Measurements from ENCODE around the gene AOAH.

AOAH gene

DNA sequence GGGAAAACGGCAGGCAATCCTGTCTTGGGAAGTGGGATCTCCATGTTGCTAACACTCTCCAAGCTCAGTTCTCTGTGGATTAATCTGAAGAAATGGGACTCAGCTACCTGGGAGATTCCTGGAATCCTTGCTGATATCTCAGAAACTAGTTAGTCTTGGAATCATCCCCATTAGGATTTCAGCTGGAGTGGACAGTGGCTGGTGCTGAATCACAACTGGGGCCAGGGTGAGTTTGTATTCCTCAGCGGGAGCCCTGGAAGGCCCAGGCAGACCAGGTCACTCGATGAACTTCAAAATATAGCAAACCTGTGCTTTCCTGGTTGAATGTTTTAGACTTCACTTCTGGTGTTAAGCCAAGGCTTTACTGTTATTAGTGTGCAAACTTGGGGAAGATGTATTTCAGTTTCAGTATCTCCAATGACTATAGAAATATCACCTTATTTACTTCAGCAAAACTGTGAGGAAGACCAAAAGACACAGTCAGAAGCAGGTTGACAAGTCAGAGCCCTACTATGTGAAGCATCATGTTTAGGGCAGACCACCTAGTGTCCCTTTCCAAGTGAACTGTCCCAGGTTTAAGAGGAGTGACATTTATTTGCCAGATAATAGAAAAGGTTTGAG, 126.1 kb downstream of the AOAH start:
- no peak for DNase-seq

GRCh38 chr7:36597090-36597773, 127.1 kb downstream of the AOAH start:
- no peak for DNase-seq

DNA sequence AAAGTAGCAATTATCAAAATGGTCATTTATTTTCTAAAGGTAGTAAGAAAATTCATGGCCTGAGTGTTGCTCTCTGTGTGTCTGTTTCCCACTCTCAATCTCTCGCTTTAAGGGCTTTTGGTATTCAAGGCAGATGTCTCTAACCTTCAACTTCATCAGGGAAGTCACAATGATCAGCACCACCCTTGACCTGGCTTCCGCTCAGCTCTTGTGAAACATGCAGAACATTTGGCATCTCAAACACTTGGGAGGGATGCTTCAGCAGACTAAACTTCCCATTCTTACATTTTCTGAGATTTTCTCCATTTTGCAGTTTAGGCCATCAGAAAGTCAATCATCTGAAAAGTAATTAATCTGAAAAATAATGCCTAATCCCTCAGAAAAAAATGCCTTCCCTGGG, 129.8 kb downstream of the AOAH start:
- no peak for DNase-seq

- DNase-seq, result no peak
These were observed 132.7 kb downstream of the AOAH start for GRCh38 chr7:36591636-36592035.

DNA sequence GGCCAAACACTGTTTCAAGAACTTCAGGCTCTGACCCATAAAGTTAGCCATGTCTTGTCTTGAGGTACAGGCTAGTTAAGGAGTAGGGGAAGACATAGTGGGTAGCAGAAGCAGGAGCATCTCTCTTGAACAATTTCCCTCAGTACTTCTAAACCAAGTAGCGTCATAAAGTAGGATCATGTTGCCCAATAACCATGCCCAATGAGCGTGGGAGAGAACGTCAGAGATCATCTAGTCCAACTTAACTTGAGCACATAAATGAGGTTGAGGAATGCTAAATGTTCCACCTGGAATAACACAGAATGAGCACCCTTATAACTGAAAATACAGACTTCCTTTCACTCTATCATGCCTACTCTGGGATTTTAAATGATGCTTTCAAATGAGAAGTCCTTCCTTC, 134.9 kb downstream of the AOAH start:
- DNase-seq, result no peak

DNA sequence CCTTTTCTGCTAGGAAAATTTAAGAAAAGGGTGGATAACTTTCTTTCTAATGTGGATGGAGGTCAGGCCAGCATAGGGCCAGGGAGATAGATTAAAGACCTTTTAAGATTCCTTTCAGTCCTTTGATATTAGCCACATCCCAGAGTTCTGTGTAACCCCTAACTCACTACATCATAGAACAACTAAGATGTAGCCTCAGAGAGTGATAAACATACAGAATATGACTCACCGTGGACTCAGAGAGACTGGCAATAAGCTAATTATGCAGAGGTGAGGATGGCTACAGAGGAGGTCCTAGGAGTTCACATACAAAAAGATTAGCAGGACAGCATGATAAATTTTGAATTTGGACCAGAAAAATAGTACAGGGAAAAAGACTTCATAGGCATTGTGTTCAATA, 141.0 kb downstream of the AOAH start:
- no peak for DNase-seq

GRCh38 chr7:36575832-36576231, 148.5 kb downstream of the AOAH start:
- DNase-seq, result no peak

GRCh38 chr7:36573066-36573465, 151.2 kb downstream of the AOAH start:
- DNase-seq, result no peak

DNA sequence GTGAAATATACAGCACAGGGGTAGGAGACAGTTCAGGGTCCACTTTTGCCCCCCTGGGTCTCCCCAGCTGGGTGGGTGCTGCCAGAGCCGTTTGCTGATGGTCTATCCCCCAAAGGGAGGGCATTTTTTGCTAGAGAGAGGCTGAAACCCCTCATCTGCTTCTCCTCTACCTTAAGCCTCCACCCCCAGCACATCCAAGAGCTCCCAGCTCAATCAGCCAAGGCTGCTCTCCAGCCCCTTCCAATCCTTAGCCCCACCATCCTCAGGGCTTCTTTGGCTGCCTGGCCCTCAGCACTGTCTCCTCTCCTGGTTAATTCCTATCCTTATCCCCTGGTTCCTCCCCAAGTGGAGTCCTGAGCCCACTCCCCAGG, 153.1 kb downstream of the AOAH start:
- no peak for DNase-seq

DNA sequence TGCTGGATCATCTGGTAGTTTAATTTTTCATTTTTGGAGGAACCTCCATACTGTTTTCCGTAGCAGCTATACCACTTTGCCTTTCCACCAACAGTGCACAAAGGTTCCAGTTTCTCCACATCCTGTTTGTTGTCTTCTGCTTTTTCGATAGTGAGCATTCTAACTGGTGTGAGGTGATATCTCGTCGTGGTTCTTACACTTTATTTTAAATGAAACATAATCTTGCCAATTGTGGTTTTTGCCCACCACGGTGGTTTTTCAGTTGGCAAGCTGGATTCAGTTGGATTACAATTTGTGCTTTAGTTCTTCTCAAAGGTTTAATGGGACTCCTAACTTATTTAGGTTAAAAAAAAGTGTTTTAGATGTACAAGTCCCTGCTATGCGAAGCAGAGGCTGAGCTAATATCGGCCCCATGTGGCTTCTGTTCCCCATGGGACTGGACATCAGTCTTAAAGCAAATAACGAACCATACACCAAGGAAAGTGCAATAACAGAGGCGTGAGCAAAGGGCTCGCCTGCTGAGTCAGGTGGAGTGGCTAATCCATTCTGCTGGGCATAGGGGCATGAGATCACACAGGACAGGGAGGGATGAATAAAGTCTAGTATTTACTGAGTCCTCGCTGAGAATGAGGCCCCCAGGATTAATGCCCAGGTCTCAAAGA, 153.6 kb downstream of the AOAH start:
- no peak for DNase-seq

- DNase-seq, result no peak
These were observed 155.8 kb downstream of the AOAH start for GRCh38 chr7:36568452-36568849.

GRCh38 chr7:36567699-36568451, 156.4 kb downstream of the AOAH start:
- DNase-seq, result no peak

DNA sequence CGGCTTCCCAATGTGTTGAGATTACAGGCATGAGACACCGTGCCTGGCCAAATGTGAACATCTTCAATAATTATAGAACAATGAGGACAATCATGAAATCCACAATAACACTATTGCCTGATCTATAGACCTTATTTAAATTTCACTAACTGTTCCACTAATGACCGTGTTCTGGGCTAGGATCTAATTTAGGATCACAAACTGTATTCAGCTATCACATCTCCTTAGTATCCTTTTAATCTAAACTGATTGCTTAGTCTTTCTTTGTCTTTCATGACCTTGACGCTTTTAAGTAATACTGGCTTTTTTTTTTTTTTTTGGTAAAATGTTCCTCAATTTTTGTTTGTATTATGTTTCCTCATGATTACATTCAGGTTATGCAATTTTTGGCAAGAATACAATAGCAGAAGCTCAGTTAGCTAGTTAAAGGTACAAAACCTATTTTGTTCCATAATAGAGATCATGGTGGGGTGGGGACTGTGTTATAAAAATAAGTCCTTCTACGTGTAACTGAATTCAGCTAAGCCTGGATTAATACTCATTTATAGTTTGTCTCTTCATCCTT, 158.4 kb downstream of the AOAH start:
- no peak for DNase-seq

DNA sequence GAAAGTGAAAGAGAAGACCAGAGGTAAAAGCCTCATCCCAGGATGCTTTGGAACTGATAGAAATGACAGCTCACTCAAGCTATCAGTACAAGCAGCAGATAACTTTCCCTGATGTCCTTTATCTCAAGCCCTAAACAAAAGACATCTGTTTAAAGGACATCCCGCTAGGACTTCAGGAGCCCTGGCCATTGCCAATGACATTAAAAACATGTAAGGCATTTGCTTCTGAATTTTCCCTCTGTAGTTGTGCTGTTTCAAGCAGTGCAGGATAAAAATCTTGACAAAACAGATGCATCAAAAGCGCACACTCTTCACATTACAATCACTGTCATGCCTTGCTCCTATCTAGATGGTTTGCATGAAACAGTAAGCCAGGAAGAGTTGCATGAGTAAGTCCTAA, 159.8 kb downstream of the AOAH start:
- DNase-seq, result no peak

DNA sequence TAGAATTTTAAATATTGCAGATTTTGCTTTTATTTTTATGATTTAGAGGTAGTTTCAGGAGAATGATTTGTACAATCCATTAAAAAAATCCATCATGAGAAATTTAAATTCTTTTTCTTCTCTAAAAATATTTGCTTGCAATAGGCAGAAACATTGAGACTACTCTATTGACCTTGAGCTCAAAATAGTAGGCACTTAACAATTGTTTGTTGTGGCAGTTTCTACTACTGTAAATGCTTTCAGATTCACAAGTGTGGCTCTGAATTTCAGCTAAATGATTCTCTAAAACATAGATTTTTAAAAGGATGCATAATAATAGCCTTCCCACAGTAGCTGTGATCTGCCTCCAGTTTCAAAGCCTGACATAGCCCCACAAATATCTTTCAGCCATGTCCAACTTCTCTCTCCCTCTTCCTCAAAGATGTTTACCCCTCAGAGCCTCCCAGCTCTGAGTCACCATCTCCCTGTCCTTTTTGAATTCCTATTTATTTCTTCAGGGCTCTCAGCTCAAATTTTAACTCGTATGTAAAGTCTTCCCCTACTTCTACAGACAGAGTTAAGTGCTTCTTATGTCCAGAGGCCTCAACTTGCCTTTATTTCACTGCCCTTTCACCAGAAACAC, 160.5 kb downstream of the AOAH start:
- DNase-seq, result no peak

GRCh38 chr7:36562121-36562520, 162.2 kb downstream of the AOAH start:
- no peak for DNase-seq

GRCh38 chr7:36549029-36549428, 175.3 kb downstream of the AOAH start:
- DNase-seq, result no peak

- DNase-seq, result no peak
These were observed 176.9 kb downstream of the AOAH start for GRCh38 chr7:36547416-36547815.

GRCh38 chr7:36546331-36546730, 178.0 kb downstream of the AOAH start:
- DNase-seq, result no peak

DNA sequence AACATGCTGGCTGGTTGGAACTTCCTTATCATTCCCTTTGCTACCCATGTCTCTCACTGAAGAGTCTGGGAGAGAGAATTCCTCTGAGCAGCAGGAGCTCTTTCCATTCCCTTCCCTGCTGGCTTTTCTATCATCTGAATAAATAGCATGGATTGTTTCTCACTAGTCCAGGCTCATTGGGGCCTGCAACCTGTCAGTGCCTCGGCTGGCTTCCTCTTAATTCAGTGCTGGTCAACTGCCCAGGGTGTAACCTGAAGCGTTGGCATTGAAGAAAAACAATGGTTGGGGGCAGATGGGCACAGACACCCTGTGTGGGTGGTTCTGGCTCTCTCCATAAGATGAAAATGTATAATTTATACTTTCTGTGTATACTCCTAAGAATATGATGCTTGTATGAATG, 179.0 kb downstream of the AOAH start:
- no peak for DNase-seq

- DNase-seq, result no peak
These were observed 186.2 kb downstream of the AOAH start for GRCh38 chr7:36538126-36538525.

DNA sequence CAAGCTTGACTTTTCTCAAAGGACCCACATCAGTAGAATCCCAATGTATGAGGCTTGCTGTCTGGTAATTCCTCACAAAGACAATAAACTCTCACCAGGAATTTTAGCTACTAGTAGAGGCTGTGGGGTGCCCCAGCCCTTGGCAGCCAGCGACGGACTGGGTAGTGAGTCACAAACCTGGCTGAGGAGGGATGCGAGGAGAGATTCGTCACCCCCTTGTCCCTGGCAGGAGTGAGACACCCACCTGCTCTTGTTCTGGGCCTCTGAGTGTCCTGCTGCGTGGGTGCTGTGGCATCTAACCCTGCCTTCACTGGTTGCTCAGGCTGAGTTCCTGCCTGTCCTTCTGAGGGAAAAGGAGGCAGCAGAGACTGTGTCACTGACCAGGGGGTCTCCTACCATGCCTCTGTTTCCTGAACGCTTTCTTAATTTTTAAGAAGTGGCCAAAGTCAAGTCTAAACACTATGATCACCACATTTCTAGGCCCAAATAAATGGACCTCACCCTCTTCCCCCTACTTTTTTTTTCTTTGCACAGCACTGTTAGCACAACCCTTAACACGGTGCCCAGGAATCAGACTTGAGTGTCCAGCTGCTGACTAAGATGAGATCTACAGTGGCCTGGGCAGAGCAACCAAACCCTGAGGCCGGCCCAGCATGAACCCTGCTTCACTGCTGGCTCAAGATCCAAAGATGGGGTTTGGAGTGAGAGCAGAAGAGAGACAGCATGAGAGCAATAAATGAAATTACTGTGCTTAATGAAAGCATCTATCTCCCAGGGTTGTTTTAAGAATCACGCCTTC, 188.2 kb downstream of the AOAH start:
- no peak for DNase-seq
